ENCODE measurements around the gene LDLRAD3. TPM values are rescaled to one million over a fixed set of nuclear protein-coding genes. Genes with fewer than 3 reads are reported as not detected.

LDLRAD3 gene
- total RNA-seq, 4 donors from 2014 or later, result 19.4 to 49.5 (median 31.0) TPM

- WGBS, 2 donors, result 81 to 82% methylated on average over 6 of the region's 6 CpGs
- DNase-seq (ENCODE audit: low spot score in 2 of 2), result no peak
- Histone ChIP-seq H3K9me3 (peaks cover 0 to 3% (median 0%) of the 10 kb centered on the region in 4 donors), H3K27me3 (no peaks in the 10 kb centered on the region), H3K4me1 (peaks cover 0 to 16% (median 0%) of the 10 kb centered on the region in 4 donors), H3K36me3 (no peaks in the 10 kb centered on the region), H3K27ac (no peak overlapping the region), H3K4me3 (no peak overlapping the region)
- TF ChIP-seq POLR2A (IDR thresholded peaks at IDR 0.05) (no peak), EP300 (IDR thresholded peaks at IDR 0.05) (no peak), CTCF (IDR thresholded peaks at IDR 0.05) (no peak)
Measured at GRCh38 chr11:36000616-36001190, 56.8 kb downstream of the LDLRAD3 start.

GRCh38 chr11:36002196-36002595, 58.3 kb downstream of the LDLRAD3 start:
- peaks cover 0 to 16% (median 0%) of the 10 kb centered on the region in 4 donors for H3K4me1 ChIP-seq
- H3K27me3 ChIP-seq, result no peaks in the 10 kb centered on the region
- no peaks in the 10 kb centered on the region for H3K36me3 ChIP-seq
- peak overlapping the region in 2 of 4 donors; percentile 29 to 49 for H3K27ac ChIP-seq
- H3K4me3 ChIP-seq, result no peak overlapping the region
- WGBS, 2 donors, result 46 to 47% methylated on average over 6 of the region's 6 CpGs
- DNase-seq (ENCODE audit: low spot score in 2 of 2), result peak in 1 of 2 donors; percentile 31
- no peak for TF ChIP-seq POLR2A (IDR thresholded peaks at IDR 0.05)
- no peak for TF ChIP-seq CTCF (IDR thresholded peaks at IDR 0.05)
- TF ChIP-seq EP300 (IDR thresholded peaks at IDR 0.05), result no peak
- peaks cover 0 to 3% (median 0%) of the 10 kb centered on the region in 4 donors for H3K9me3 ChIP-seq

- H3K27me3 ChIP-seq, result no peaks in the 10 kb centered on the region
- H3K9me3 ChIP-seq, result peaks cover 0 to 3% (median 0%) of the 10 kb centered on the region in 4 donors
- TF ChIP-seq CTCF (IDR thresholded peaks at IDR 0.05) (no peak), POLR2A (IDR thresholded peaks at IDR 0.05) (no peak), EP300 (IDR thresholded peaks at IDR 0.05) (no peak)
- no peak overlapping the region for H3K4me3 ChIP-seq
- no peaks in the 10 kb centered on the region for H3K36me3 ChIP-seq
- DNase-seq (ENCODE audit: low spot score in 2 of 2), result no peak
- H3K4me1 ChIP-seq, result peaks cover 0 to 22% (median 0%) of the 10 kb centered on the region in 4 donors
- peak overlapping the region in 1 of 4 donors; percentile 49 for H3K27ac ChIP-seq
- WGBS, 2 donors, result 66 to 75% methylated on average over 3 of the region's 3 CpGs
Measured at GRCh38 chr11:36002796-36003195, 58.9 kb downstream of the LDLRAD3 start.

- Histone ChIP-seq H3K27me3 (no peaks in the 10 kb centered on the region), H3K27ac (no peak overlapping the region), H3K4me3 (no peak overlapping the region), H3K36me3 (no peaks in the 10 kb centered on the region), H3K4me1 (peaks cover 0 to 52% (median 21%) of the 10 kb centered on the region in 4 donors), H3K9me3 (peaks cover 0 to 3% (median 0%) of the 10 kb centered on the region in 4 donors)
- TF ChIP-seq POLR2A (IDR thresholded peaks at IDR 0.05) (no peak), CTCF (IDR thresholded peaks at IDR 0.05) (no peak), EP300 (IDR thresholded peaks at IDR 0.05) (no peak)
- DNase-seq (ENCODE audit: low spot score in 2 of 2), result no peak
- 81 to 82% methylated on average over 3 of the region's 3 CpGs for WGBS, 2 donors
Measured at GRCh38 chr11:36006556-36006955, 62.7 kb downstream of the LDLRAD3 start.

- WGBS, 2 donors, result 89 to 94% methylated on average over 8 of the region's 8 CpGs
- no peak overlapping the region for H3K4me3 ChIP-seq
- H3K9me3 ChIP-seq, result peaks cover 0 to 3% (median 0%) of the 10 kb centered on the region in 4 donors
- H3K27ac ChIP-seq, result peak overlapping the region in 1 of 4 donors; percentile 79
- TF ChIP-seq POLR2A (IDR thresholded peaks at IDR 0.05) (no peak), EP300 (IDR thresholded peaks at IDR 0.05) (no peak)
- no peaks in the 10 kb centered on the region for H3K27me3 ChIP-seq
- DNase-seq (ENCODE audit: low spot score in 2 of 2), result no peak
- H3K36me3 ChIP-seq, result no peaks in the 10 kb centered on the region
- H3K4me1 ChIP-seq, result peaks cover 0 to 50% (median 21%) of the 10 kb centered on the region in 4 donors
Measured at GRCh38 chr11:36007127-36007655, 63.3 kb downstream of the LDLRAD3 start.
